Epithelial cell of esophagus (primary cell): ENCODE data around the gene ACTL8.

Source experiments
- DNase-seq: peaks from one replicate; pipeline ENCODE4 v3.0.0; 2010; ENCODE audit warnings: low read depth
- H3K4me3 ChIP-seq: 2 replicates; pipeline ENCODE4 v1.5.1; 2011; ENCODE audit warnings: mild to moderate bottlenecking, low read length, control low read depth
- TF ChIP-seq, protein P1 (sequence below): IDR thresholded peaks from 2 replicates; pipeline ENCODE4 v1.5.1; 2011; ENCODE audit warnings: low read depth, mild to moderate bottlenecking, low read length, control low read depth, inconsistent platforms; ENCODE audit not compliant: insufficient read depth; ENCODE audit errors: missing control alignments

Gene ACTL8

DNA sequence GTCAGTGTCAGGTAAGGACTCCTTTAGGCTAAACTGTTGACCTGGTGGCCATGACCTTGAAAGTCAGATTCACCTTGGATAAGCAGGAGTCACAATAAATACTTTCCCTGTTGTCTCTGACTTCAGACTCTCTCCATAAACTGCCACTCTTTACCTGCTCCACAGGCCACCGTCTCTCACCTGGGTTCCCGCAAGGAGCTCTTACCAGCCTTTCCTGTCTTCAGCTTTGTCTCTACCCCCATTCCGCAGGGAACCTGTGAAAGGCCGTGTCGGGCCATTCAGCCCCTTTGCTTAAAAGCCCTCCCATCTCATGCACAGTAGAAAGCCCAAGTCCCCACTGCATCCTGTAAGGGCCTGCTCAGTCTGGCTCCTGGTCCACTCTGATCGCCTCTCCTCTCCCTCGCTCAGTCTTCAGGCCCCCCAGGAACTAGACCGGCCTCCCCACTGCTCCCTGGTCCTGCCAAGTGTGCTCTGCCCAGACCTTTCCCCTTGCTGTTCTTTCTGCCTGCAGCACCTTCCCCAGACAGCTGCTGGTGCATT is 79.5 kb downstream of the ACTL8 start:
- no peak overlapping the region for H3K4me3 ChIP-seq
- DNase-seq, result no peak
- TF ChIP-seq, protein P1, sequence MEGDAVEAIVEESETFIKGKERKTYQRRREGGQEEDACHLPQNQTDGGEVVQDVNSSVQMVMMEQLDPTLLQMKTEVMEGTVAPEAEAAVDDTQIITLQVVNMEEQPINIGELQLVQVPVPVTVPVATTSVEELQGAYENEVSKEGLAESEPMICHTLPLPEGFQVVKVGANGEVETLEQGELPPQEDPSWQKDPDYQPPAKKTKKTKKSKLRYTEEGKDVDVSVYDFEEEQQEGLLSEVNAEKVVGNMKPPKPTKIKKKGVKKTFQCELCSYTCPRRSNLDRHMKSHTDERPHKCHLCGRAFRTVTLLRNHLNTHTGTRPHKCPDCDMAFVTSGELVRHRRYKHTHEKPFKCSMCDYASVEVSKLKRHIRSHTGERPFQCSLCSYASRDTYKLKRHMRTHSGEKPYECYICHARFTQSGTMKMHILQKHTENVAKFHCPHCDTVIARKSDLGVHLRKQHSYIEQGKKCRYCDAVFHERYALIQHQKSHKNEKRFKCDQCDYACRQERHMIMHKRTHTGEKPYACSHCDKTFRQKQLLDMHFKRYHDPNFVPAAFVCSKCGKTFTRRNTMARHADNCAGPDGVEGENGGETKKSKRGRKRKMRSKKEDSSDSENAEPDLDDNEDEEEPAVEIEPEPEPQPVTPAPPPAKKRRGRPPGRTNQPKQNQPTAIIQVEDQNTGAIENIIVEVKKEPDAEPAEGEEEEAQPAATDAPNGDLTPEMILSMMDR, result no peak

DNA sequence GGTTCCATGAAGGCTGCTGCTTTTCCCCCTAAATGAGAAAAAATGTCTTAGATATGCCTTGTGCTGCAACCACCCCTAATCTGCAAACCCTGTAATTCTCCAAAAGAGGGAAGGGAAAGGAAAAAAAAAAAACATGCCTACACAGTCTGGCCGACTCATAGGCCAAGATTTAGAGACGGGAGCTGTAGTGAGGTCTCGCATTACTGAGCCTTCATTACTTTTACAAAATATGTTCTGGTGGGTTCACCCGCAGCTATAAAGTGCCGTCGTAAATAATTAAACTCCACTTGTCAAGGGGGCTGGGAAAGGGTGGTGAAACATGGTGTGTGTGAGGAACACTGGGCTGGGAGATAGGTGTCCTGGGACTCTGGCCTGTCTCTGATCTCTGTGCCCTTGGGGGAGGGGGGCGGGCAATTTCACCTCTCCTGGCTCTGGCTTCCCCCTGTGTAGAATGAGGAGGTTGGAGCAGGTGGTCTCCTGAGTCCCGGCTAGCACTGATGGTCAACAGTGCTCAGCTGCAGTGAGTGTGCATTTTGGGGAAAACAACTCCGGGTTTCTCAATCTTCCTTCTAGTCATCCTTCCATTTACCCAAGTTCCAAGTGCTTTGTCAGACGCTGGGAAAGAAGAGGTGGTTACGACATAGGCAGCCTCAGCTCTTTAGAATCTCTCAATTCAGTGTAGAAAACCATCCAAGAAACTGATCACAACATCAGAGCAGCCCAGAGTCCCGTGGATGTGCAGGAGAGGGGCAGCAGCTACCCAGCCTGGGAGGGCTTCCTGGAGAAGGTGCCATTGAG is 82.3 kb downstream of the ACTL8 start:
- DNase-seq, result no peak
- no peak overlapping the region for H3K4me3 ChIP-seq
- TF ChIP-seq, protein P1, result no peak

DNA sequence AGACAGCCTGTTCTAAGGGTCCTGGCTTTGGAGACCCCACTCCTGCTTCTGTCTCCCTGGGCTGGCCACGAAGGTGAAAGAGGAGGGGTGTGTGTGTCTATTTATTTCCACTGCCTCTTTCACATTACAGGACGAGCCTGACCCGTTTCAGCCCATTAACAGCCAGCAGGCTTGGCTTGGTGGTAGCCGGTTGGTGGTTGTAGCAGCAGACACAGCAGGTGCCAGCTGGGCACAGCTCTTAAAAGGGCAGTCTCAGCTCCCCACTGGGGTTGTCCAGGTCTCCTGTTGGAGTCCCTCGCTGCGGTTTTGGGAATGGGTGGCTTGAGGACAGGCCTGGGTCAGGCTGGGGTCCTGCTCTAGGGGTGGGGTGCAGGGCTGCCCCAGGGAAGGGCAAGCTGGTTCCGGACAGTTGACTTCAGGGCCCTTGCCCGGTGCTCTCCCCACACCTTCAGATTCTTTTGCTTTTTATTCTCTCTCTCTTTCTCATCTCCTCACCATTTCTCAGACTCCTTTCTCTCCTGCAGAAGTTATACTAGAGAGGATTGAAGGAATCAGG is 84.6 kb downstream of the ACTL8 start:
- TF ChIP-seq, protein P1, result no peak
- H3K4me3 ChIP-seq, result no peak overlapping the region
- DNase-seq, result no peak

DNA sequence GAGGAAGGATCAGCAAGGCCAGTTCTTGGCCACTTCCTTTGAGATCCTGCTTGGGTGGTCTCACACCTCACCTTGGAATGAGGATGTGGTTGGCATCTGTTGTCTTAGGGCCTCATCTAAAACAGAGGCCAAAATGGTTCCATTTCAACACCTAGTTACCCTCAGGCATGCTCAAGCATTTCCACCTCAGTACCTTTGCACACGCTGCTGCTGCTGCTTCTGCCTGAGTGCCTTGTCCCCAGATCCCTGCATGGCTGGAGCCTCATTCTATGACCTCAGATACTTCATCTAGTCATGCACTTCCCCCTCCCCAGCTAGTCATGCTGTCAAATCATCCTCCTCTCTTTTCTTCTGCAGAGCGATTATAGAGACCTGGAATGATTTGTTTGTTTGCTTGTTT is 86.8 kb downstream of the ACTL8 start:
- H3K4me3 ChIP-seq, result no peak overlapping the region
- TF ChIP-seq, protein P1, result no peak
- DNase-seq, result no peak

DNA sequence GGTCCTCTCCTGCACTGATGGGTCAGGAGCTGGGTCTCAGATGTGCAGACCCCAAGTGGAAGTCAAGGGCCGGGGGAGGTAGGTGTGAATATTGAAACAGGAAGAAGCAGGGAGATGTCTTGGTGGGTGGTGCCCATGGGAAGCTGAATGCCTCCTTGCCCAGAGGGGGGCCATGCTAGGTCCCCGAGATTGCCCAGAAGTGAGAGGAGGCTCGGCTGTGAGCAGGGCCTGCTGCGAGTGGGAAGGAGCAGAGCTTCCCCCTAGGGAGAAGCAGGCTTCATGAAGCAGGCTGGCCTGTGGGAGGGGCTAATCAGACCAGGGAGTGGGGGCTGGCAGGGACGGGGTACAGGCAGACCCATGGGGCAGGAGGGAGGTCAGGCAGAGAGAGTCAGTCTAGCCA is 87.6 kb downstream of the ACTL8 start:
- TF ChIP-seq, protein P1, result no peak
- no peak for DNase-seq
- H3K4me3 ChIP-seq, result no peak overlapping the region

DNA sequence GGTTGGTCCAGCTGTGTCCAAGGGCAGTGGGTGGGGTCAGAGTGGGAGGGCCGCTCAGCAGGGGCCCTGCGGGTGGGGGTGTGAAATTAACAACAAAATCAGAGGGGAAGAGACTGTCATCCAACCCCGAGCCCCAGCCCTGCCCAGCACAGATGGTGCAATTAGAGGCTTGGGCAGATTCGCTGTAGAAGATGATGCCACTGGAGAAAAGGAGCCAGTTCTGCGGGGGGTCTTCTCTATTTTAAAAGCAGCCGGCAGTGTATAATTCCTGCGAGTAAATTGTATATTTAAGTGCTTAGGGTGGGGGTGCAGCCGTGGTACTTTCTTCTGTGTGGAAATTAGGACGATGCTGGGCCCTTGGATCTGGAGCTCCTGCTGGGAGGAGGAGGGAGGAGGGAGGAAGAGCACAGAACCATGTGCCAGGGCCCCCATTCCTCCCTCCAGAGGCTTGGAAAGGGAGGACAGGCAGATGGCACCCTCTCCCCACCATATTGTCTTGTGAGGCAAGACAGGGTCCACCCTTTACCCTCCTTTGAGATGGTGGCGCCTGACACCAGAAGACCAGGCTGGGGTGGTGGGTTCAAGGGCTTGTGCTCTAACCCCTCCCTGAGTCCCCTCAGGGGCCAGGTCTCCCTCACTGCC is 89.2 kb downstream of the ACTL8 start:
- TF ChIP-seq, protein P1, result no peak
- DNase-seq, result no peak
- no peak overlapping the region for H3K4me3 ChIP-seq
